ENCODE data around the gene NXPH1.

NXPH1 gene

GRCh38 chr7:8436965-8437364 lies 3.6 kb downstream of the NXPH1 start:
- DNase-seq (ENCODE audit: low spot score) = peak; percentile 96

- DNase-seq (ENCODE audit: low spot score) = no peak
Measured at GRCh38 chr7:8437606-8438005, 4.2 kb downstream of the NXPH1 start.

- no peak for DNase-seq (ENCODE audit: low spot score)
Measured at GRCh38 chr7:8440670-8441069, 7.3 kb downstream of the NXPH1 start.

GRCh38 chr7:8441106-8441965 lies 7.9 kb downstream of the NXPH1 start:
- DNase-seq (ENCODE audit: low spot score) = no peak

GRCh38 chr7:8442051-8442813 lies 8.8 kb downstream of the NXPH1 start:
- no peak for DNase-seq (ENCODE audit: low spot score)

GRCh38 chr7:8442814-8443304 lies 9.4 kb downstream of the NXPH1 start:
- no peak for DNase-seq (ENCODE audit: low spot score)

- no peak for DNase-seq (ENCODE audit: low spot score)
Measured at GRCh38 chr7:8443576-8444467, 10.4 kb downstream of the NXPH1 start.

- DNase-seq (ENCODE audit: low spot score) = no peak
Measured at GRCh38 chr7:8444468-8444769, 11.0 kb downstream of the NXPH1 start.

GRCh38 chr7:8453535-8453934 lies 20.1 kb downstream of the NXPH1 start:
- no peak for DNase-seq (ENCODE audit: low spot score)

GRCh38 chr7:8455426-8455825 lies 22.0 kb downstream of the NXPH1 start:
- no peak for DNase-seq (ENCODE audit: low spot score)

- no peak for DNase-seq (ENCODE audit: low spot score)
Measured at GRCh38 chr7:8462309-8462708, 28.9 kb downstream of the NXPH1 start.

GRCh38 chr7:8465338-8465737 lies 31.9 kb downstream of the NXPH1 start:
- DNase-seq (ENCODE audit: low spot score) = no peak

- DNase-seq (ENCODE audit: low spot score) = no peak
Measured at GRCh38 chr7:8480527-8480926, 47.1 kb downstream of the NXPH1 start.

GRCh38 chr7:8481096-8481495 lies 47.7 kb downstream of the NXPH1 start:
- no peak for DNase-seq (ENCODE audit: low spot score)

- no peak for DNase-seq (ENCODE audit: low spot score)
Measured at GRCh38 chr7:8481752-8482446, 48.5 kb downstream of the NXPH1 start.

- DNase-seq (ENCODE audit: low spot score) = no peak
Measured at GRCh38 chr7:8490391-8491045, 57.1 kb downstream of the NXPH1 start.

GRCh38 chr7:8491106-8491505 lies 57.7 kb downstream of the NXPH1 start:
- no peak for DNase-seq (ENCODE audit: low spot score)

- DNase-seq (ENCODE audit: low spot score) = no peak
Measured at GRCh38 chr7:8491544-8492489, 58.4 kb downstream of the NXPH1 start.

GRCh38 chr7:8499128-8499527 lies 65.7 kb downstream of the NXPH1 start:
- no peak for DNase-seq (ENCODE audit: low spot score)

- no peak for DNase-seq (ENCODE audit: low spot score)
Measured at GRCh38 chr7:8500286-8500685, 66.9 kb downstream of the NXPH1 start.
